WTC11 (cell line): ENCODE measurements around the gene NPB. TPM values are rescaled to one million over a fixed set of nuclear protein-coding genes. Genes with fewer than 3 reads are reported as not detected.

ENCODE experiments used
- ATAC-seq: fragments of 200-7000 bp; cut with Tn5 transposase; 2 replicates; pipeline ENCODE4 v1.10.0; 2021; ENCODE audit warnings: mild to moderate bottlenecking, moderate library complexity
- CTCF ChIA-PET: fragments of 300-600 bp; sonication (Branson Sonifier 250); formaldehyde crosslinking; loops from one replicate; lab custom pipeline; 2021; ENCODE audit warnings: antibody characterized with exemption; lab: Charles Lee
- POLR2A ChIA-PET: fragments of 350-600 bp; sonication (Branson Sonifier 250); formaldehyde crosslinking; loops from one replicate; lab custom pipeline; 2021; ENCODE audit warnings: antibody characterized with exemption; lab: Charles Lee
- DNase-seq: peaks from one replicate; pipeline ENCODE4 v3.0.0; 2021; ENCODE audit warnings: low spot score
- H3K27ac Mint-ChIP-seq: 2 replicates; pipeline ENCODE4 v1.8.0; 2021; ENCODE audit warnings: mixed read lengths
- H3K27me3 Mint-ChIP-seq: 2 replicates; pipeline ENCODE4 v1.8.0; 2021; ENCODE audit warnings: low read depth, mild to moderate bottlenecking, moderate library complexity, mixed read lengths
- H3K36me3 Mint-ChIP-seq: 2 replicates; pipeline ENCODE4 v1.8.0; 2021; ENCODE audit warnings: mixed read lengths
- H3K4me1 Mint-ChIP-seq: 2 replicates; pipeline ENCODE4 v1.8.0; 2022; ENCODE audit warnings: mixed read lengths
- H3K4me3 Mint-ChIP-seq: 2 replicates; pipeline ENCODE4 v1.8.0; 2021; ENCODE audit warnings: mild to moderate bottlenecking, moderate library complexity, mixed read lengths
- H3K9me3 Mint-ChIP-seq: 2 replicates; pipeline ENCODE4 v1.8.0; 2021; ENCODE audit warnings: mixed read lengths
- ARID4B ChIP-seq: sonication (generic); formaldehyde crosslinking; IDR thresholded peaks from 2 replicates; pipeline ENCODE4 v1.8.0; 2023; ENCODE audit warnings: missing genetic modification reagents, mild to moderate bottlenecking, borderline replicate concordance
- E2F1 ChIP-seq: sonication (generic); formaldehyde crosslinking; IDR thresholded peaks from 2 replicates; pipeline ENCODE4 v1.8.0; 2022; ENCODE audit warnings: mild to moderate bottlenecking, missing genetic modification reagents
- E2F4 ChIP-seq: sonication (generic); formaldehyde crosslinking; IDR thresholded peaks from 2 replicates; pipeline ENCODE4 v1.8.1; 2022; ENCODE audit warnings: low read depth, mild to moderate bottlenecking, moderate library complexity, missing genetic modification reagents, borderline replicate concordance
- ELF4 ChIP-seq: sonication (generic); formaldehyde crosslinking; IDR thresholded peaks from 2 replicates; pipeline ENCODE4 v1.8.1; 2022; ENCODE audit warnings: low read depth, mild to moderate bottlenecking, moderate library complexity, missing genetic modification reagents
- ERG ChIP-seq: fragments of 250-450 bp; sonication (Bioruptor Pico); IDR thresholded peaks from 2 replicates; pipeline ENCODE4 v1.8.0; 2021; ENCODE audit warnings: mild to moderate bottlenecking
- HMGA2 ChIP-seq: fragments of 250-450 bp; sonication (Bioruptor Pico); IDR thresholded peaks from 2 replicates; pipeline ENCODE4 v1.4.0; 2021; ENCODE audit warnings: mild to moderate bottlenecking, moderate library complexity
- HMGXB4 ChIP-seq: sonication (generic); formaldehyde crosslinking; IDR thresholded peaks from 2 replicates; pipeline ENCODE4 v1.8.1; 2023; ENCODE audit warnings: mild to moderate bottlenecking, moderate library complexity, missing genetic modification reagents
- MAX ChIP-seq: sonication (generic); formaldehyde crosslinking; IDR thresholded peaks from 2 replicates; pipeline ENCODE4 v1.8.0; 2022; ENCODE audit warnings: mild to moderate bottlenecking, missing genetic modification reagents
- NR1H2 ChIP-seq: sonication (generic); formaldehyde crosslinking; IDR thresholded peaks from 2 replicates; pipeline ENCODE4 v1.9.0; 2021; ENCODE audit warnings: mild to moderate bottlenecking, moderate library complexity, missing genetic modification reagents
- NR2C2 ChIP-seq: sonication (generic); formaldehyde crosslinking; IDR thresholded peaks from 2 replicates; pipeline ENCODE4 v1.8.0; 2022; ENCODE audit warnings: mild to moderate bottlenecking, missing genetic modification reagents
- PRRX2 ChIP-seq: fragments of 250-450 bp; sonication (Bioruptor Pico); IDR thresholded peaks from 2 replicates; pipeline ENCODE4 v1.8.0; 2021; ENCODE audit warnings: mild to moderate bottlenecking
- SP1 ChIP-seq: sonication (generic); formaldehyde crosslinking; conservative IDR thresholded peaks from 2 replicates; pipeline ENCODE4 v1.8.1; 2022; ENCODE audit warnings: missing genetic modification reagents
- USF1 ChIP-seq: sonication (generic); formaldehyde crosslinking; IDR thresholded peaks from 2 replicates; pipeline ENCODE4 v1.8.0; 2022; ENCODE audit warnings: mild to moderate bottlenecking, missing genetic modification reagents
- ZMAT4 ChIP-seq: fragments of 250-450 bp; sonication (Bioruptor Pico); IDR thresholded peaks from 2 replicates; pipeline ENCODE4 v1.9.0; 2021; ENCODE audit warnings: mild to moderate bottlenecking
- ZNF396 ChIP-seq: fragments of 250-450 bp; sonication (Bioruptor Pico); IDR thresholded peaks from 2 replicates; pipeline ENCODE4 v1.8.0; 2021; ENCODE audit warnings: mild to moderate bottlenecking, moderate library complexity, borderline replicate concordance
- ZNF416 ChIP-seq: fragments of 250-450 bp; sonication (Bioruptor Pico); IDR thresholded peaks from 2 replicates; pipeline ENCODE4 v1.9.0; 2021; ENCODE audit warnings: mild to moderate bottlenecking, inconsistent platforms
- ZSCAN18 ChIP-seq: fragments of 250-450 bp; sonication (Bioruptor Pico); IDR thresholded peaks from 2 replicates; pipeline ENCODE4 v2.1.2; 2022; ENCODE audit warnings: mild to moderate bottlenecking, moderate library complexity
- total RNA-seq: library from RNA; stranded (reverse); gene quantifications from 3 replicates; pipeline ENCODE4 v1.2.3, GENCODE V29; 2021

Gene NPB
- total RNA-seq, 1 experiment from 2014 or later = 1.9 TPM

GRCh38 chr17:81868674-81869220 lies 33.3 kb upstream of the NPB start:
- Mint-ChIP-seq H3K36me3 (peaks cover 4% of the 10 kb centered on the region; the same call in 1 of the 2 replicates), H3K27ac (peak overlapping the region; percentile 41; the same call in 1 of the 2 replicates), H3K4me1 (peaks cover 16% of the 10 kb centered on the region), H3K4me3 (no peak overlapping the region), H3K9me3 (no peaks in the 10 kb centered on the region), H3K27me3 (no peaks in the 10 kb centered on the region; the same call in 1 of the 2 replicates)
- peak; percentile 53 for DNase-seq
- CTCF ChIA-PET = interaction anchor here (0.8 to 2.3 kb wide), 29 partner anchors 8 to 185 kb away, joined by 3 to 13 read pairs (median 6); partner anchors contain the start of genes ARL16, CENPX, DCXR and HGS
- POLR2A ChIA-PET = interaction anchor here (1.4 to 2.6 kb wide), 4 partner anchors 8 to 55 kb away, joined by 4 to 12 read pairs (median 6); partner anchors contain the start of genes NPB, P4HB and SIRT7
- TF ChIP-seq HMGXB4 (CRISPR knock-in tag) = no peak
- 0 out of 2 replicates have a peak, but pooled peaks have one; percentile 27 for TF ChIP-seq PRRX2
- no peak for TF ChIP-seq ZNF396 (CRISPR knock-in tag)
- no peak for TF ChIP-seq HMGA2 (CRISPR knock-in tag)
- no peak for TF ChIP-seq ZSCAN18 (CRISPR knock-in tag)
- 0 out of 2 replicates have a peak, but pooled peaks have one; percentile 5 for TF ChIP-seq MAX (CRISPR knock-in tag)
- no peak for TF ChIP-seq NR2C2 (CRISPR knock-in tag)
- 0 out of 2 replicates have a peak, but pooled peaks have one; percentile 18 for TF ChIP-seq ZMAT4 (CRISPR knock-in tag)
- TF ChIP-seq ZNF416 (CRISPR knock-in tag) = peak; percentile 72; the same call in 1 of the 2 replicates
- TF ChIP-seq SP1 (CRISPR knock-in tag) = peak; percentile 50; the same call in 1 of the 2 replicates
- TF ChIP-seq ERG (CRISPR knock-in tag) = peak; percentile 31; the same call in 1 of the 2 replicates
- ATAC-seq = peak; percentile 3

- POLR2A ChIA-PET = interaction anchor here (1.2 to 2.6 kb wide), 8 partner anchors 8 to 57 kb away, joined by 3 to 12 read pairs (median 6); partner anchors contain the start of genes ALYREF, ANAPC11, MAFG and NPB
- ATAC-seq = peak; percentile 22
- DNase-seq = peak; percentile 72
- H3K27me3 Mint-ChIP-seq = no peaks in the 10 kb centered on the region; the same call in 1 of the 2 replicates
- peak overlapping the region; percentile 88 for H3K27ac Mint-ChIP-seq
- no peaks in the 10 kb centered on the region for H3K9me3 Mint-ChIP-seq
- peak overlapping the region; percentile 76 for H3K4me3 Mint-ChIP-seq
- peaks cover 16% of the 10 kb centered on the region for H3K4me1 Mint-ChIP-seq
- CTCF ChIA-PET = interaction anchor here (0.8 to 2.3 kb wide), 35 partner anchors 9 to 185 kb away, joined by 3 to 16 read pairs (median 6); partner anchors contain the start of genes ALYREF, ANAPC11, ARL16 and CENPX
- peaks cover 4% of the 10 kb centered on the region; the same call in 1 of the 2 replicates for H3K36me3 Mint-ChIP-seq
- TF ChIP-seq USF1 (CRISPR knock-in tag) (no peak), E2F4 (CRISPR knock-in tag) (no peak), NR1H2 (CRISPR knock-in tag) (no peak), ELF4 (CRISPR knock-in tag) (0 out of 2 replicates have a peak, but pooled peaks have one; percentile 18), ARID4B (CRISPR knock-in tag) (0 out of 2 replicates have a peak, but pooled peaks have one; percentile 20), PRRX2 (0 out of 2 replicates have a peak, but pooled peaks have one; percentile 42), E2F1 (0 out of 2 replicates have a peak, but pooled peaks have one; percentile 33)
Observed at GRCh38 chr17:81869221-81870130, 32.6 kb upstream of the NPB start.
